HFF-Myc (cell line): Measurements from ENCODE around the gene C12orf75.

ENCODE experiments used
- DNase-seq: peaks from one replicate; pipeline ENCODE4 v3.0.0-alpha.2; 2011; ENCODE audit warnings: low read depth; ENCODE audit errors: extremely low read depth
- H3K4me3 ChIP-seq: replicated peaks from 2 replicates; pipeline ENCODE4 v1.5.1; 2011; ENCODE audit warnings: low read depth, mild to moderate bottlenecking, control low read depth, low read length
- CTCF ChIP-seq: IDR thresholded peaks from 2 replicates; pipeline ENCODE4 v1.5.1; 2012; ENCODE audit warnings: mild to moderate bottlenecking, low read depth, low read length, control low read depth; ENCODE audit errors: missing control alignments

C12orf75 gene

GRCh38 chr12:105289114-105289904 lies 41.2 kb upstream of the C12orf75 start:
- no peak for DNase-seq
- no peak for TF ChIP-seq CTCF
- no peak overlapping the region for H3K4me3 ChIP-seq

GRCh38 chr12:105291531-105291930 lies 39.0 kb upstream of the C12orf75 start:
- TF ChIP-seq CTCF = no peak
- no peak for DNase-seq
- no peak overlapping the region for H3K4me3 ChIP-seq

- no peak for TF ChIP-seq CTCF
- no peak for DNase-seq
- no peak overlapping the region for H3K4me3 ChIP-seq
Observed at GRCh38 chr12:105292705-105293104, 37.8 kb upstream of the C12orf75 start.

GRCh38 chr12:105293187-105293586 lies 37.3 kb upstream of the C12orf75 start:
- H3K4me3 ChIP-seq = no peak overlapping the region
- DNase-seq = no peak
- TF ChIP-seq CTCF = no peak

GRCh38 chr12:105294161-105294560 lies 36.3 kb upstream of the C12orf75 start:
- TF ChIP-seq CTCF = no peak
- no peak overlapping the region for H3K4me3 ChIP-seq
- DNase-seq = no peak

- no peak for TF ChIP-seq CTCF
- DNase-seq = no peak
- H3K4me3 ChIP-seq = no peak overlapping the region
Observed at GRCh38 chr12:105294886-105295479, 35.5 kb upstream of the C12orf75 start.
